BE2C (cell line): Measurements from ENCODE around the gene GLG1.

Source experiments
- DNase-seq: peaks from one replicate; pipeline ENCODE4 v3.0.0-alpha.2; 2020
- H3K27me3 ChIP-seq: fragments of 250-450 bp; sonication (Bioruptor Pico); 2 replicates; pipeline ENCODE4 v1.5.1; 2020; ENCODE audit warnings: mild to moderate bottlenecking
- H3K36me3 ChIP-seq: fragments of 250-450 bp; sonication (Bioruptor Pico); 2 replicates; pipeline ENCODE4 v1.5.1; 2020; ENCODE audit warnings: mild to moderate bottlenecking
- H3K4me1 ChIP-seq: fragments of 250-450 bp; sonication (Bioruptor Pico); 2 replicates; pipeline ENCODE4 v1.5.1; 2020
- H3K4me3 ChIP-seq: 2 replicates; pipeline ENCODE4 v1.5.1; 2011; ENCODE audit warnings: low read depth, low read length
- H3K9me3 ChIP-seq: fragments of 250-450 bp; sonication (Bioruptor Pico); 2 replicates; pipeline ENCODE4 v1.5.1; 2020
- CTCF ChIP-seq: IDR thresholded peaks from 2 replicates; pipeline ENCODE4 v1.5.1; 2012; ENCODE audit warnings: mild to moderate bottlenecking, low read depth, low read length

The GLG1 gene

DNA sequence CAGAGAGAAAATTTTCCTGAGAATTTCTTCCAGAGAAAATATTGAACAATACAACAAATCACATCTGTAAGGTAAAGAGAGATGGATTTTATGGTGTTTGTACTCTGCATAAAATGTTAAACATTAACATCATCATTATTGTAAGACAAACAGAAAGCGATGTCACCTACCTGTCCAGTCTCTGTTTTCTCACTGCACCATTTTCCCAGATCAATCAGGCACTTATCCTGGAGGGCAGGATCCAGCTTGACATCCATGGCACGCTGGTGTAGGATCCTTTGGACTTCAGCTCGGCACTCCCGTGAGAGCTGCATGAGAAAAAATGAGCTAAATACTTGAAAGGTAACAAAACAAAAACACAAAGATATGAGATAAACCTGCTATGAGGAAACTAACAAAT, 129.7 kb downstream of the GLG1 start:
- 0 out of 2 replicates have a peak, but pooled peaks cover 2% of the 10 kb centered on the region for H3K4me1 ChIP-seq
- H3K27me3 ChIP-seq, result no peaks in the 10 kb centered on the region
- no peak overlapping the region for H3K4me3 ChIP-seq
- DNase-seq, result no peak
- H3K36me3 ChIP-seq, result peaks cover 40% of the 10 kb centered on the region
- no peaks in the 10 kb centered on the region for H3K9me3 ChIP-seq
- no peak for TF ChIP-seq CTCF

DNA sequence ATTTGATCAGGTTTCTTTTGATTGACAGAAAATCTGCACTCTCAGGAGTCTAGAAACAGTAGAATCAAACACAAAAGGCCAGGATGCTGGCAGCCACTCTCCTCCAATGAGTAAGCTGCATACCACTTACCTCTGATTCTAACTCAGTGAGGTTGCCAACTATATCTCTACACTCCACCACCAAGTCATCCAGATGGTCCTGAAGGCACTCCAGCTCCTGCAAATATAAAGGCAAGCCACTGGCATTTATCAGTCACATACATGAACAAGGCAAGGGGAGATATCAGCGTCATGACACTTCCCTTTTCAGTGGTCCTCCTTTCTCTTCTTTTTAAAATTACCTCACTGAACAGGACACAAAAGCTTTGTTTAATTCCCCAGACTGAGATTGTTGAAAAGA, 132.5 kb downstream of the GLG1 start:
- H3K36me3 ChIP-seq, result peaks cover 60% of the 10 kb centered on the region
- H3K9me3 ChIP-seq, result no peaks in the 10 kb centered on the region
- no peak for DNase-seq
- H3K27me3 ChIP-seq, result no peaks in the 10 kb centered on the region
- no peak for TF ChIP-seq CTCF
- no peak overlapping the region for H3K4me3 ChIP-seq
- no peaks in the 10 kb centered on the region for H3K4me1 ChIP-seq

DNA sequence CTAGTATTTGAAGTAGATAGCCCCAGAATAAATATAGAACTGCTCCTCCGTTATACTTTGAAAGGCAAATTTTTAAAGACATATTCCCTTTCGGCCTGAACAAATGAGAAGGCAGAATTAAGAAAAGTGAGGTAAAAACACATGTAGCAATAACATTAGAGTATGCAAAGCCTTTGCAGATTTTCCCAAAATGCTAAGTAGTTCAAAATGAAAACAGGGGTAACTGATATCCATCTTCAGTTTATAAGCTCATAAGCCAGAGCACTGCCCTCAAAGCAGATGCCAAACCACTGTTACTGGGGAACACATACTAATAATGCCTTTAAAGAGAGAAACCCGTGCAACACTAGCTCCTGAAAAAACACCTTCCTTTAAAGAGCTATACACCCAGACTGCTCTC, 134.4 kb downstream of the GLG1 start:
- peaks cover 69% of the 10 kb centered on the region for H3K36me3 ChIP-seq
- no peaks in the 10 kb centered on the region for H3K4me1 ChIP-seq
- no peaks in the 10 kb centered on the region for H3K9me3 ChIP-seq
- DNase-seq, result no peak
- no peak for TF ChIP-seq CTCF
- no peaks in the 10 kb centered on the region for H3K27me3 ChIP-seq
- no peak overlapping the region for H3K4me3 ChIP-seq

GRCh38 chr16:74472010-74472409, 134.9 kb downstream of the GLG1 start:
- Histone ChIP-seq H3K27me3 (no peaks in the 10 kb centered on the region), H3K4me3 (no peak overlapping the region), H3K36me3 (peaks cover 65% of the 10 kb centered on the region), H3K9me3 (no peaks in the 10 kb centered on the region), H3K4me1 (no peaks in the 10 kb centered on the region)
- no peak for DNase-seq
- no peak for TF ChIP-seq CTCF

- DNase-seq, result no peak
- no peak for TF ChIP-seq CTCF
- Histone ChIP-seq H3K4me3 (no peak overlapping the region), H3K4me1 (no peaks in the 10 kb centered on the region), H3K36me3 (peaks cover 65% of the 10 kb centered on the region), H3K27me3 (no peaks in the 10 kb centered on the region), H3K9me3 (no peaks in the 10 kb centered on the region)
Measured at GRCh38 chr16:74469946-74470478, 136.9 kb downstream of the GLG1 start.

DNA sequence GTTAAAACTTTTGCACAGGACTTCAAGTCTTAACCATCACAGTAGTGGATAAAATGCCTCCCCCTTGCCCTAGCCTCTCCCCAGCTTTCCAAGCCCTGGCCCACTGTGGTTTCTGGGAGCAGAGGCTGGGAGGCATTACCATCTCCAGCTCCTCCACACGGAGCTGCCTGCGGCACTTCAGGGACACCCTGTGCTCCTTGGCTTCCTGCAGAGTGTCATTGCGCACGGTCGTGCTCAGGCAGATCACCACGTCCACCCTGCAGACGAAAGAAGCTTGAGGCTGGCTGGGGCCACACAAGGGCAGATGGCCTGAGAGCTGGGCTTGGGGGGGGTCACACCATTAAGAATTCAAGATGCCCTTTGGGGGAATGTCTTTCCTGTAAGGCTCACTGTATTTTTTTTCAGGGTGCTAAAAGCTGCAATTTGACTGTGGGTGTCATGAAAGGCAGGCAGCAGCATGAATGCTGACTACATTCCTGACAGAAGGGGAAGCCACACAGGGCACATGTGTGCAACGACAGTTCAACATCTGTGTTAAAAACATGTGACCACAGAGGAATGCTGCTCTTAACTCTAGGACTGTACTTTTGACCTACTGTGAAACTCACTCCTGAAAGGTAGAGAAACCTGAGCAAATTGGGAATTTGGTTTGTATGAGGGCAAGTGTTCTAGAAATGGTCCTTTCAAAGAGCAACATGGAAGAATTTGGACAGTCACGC, 137.9 kb downstream of the GLG1 start:
- H3K4me3 ChIP-seq, result no peak overlapping the region
- H3K9me3 ChIP-seq, result no peaks in the 10 kb centered on the region

More for the DNA sequence above, 137.9 kb downstream of the GLG1 start:
- no peaks in the 10 kb centered on the region for H3K27me3 ChIP-seq
- DNase-seq, result no peak
- no peak for TF ChIP-seq CTCF
- peaks cover 61% of the 10 kb centered on the region for H3K36me3 ChIP-seq
- no peaks in the 10 kb centered on the region for H3K4me1 ChIP-seq
